ENCODE results near the gene PKP1. TPM values are rescaled to one million over a fixed set of nuclear protein-coding genes. Genes with fewer than 3 reads are reported as not detected.

PKP1 gene
- total and polyA plus RNA-seq, 2 donors from 2014 or later, result 0.47 to 0.63 TPM

DNA sequence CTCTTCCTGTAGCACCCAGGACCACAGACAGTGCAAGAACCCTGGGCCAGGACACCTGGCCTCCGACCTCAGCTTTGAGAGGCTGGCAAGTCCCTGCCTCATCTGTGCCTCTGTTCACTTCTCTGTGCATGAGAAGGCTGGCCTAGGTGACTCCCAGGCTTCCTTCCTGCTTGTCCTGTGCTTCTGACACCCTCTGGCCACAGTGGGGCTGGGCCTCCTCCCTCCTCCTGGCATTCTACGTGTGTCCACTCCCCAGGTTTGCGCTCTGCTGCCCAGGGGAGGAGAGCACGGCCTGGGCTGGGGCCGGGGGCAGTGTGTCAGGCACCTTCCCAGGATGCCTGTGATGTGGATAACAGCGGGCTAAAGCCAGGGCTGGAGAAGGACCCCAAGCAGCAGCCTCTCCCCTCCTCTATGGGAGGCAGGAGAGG is 30.3 kb upstream of the PKP1 start:
- H3K27me3 ChIP-seq (ENCODE audit: control insufficient read depth, insufficient read depth, low read length), result no peaks in the 10 kb centered on the region
- intact Hi-C loops (cut with DNase I), result loop anchor here (5.0 kb wide), 1 partner anchor 109 kb away; no protein-coding TSS in a partner anchor
- H3K27ac ChIP-seq (ENCODE audit: low read depth in 2 of 2, low read length in 2 of 2), result no peak overlapping the region
- H3K36me3 ChIP-seq (ENCODE audit: control insufficient read depth in 2 of 3, insufficient read depth in 3 of 3, low read length in 3 of 3), result no peaks in the 10 kb centered on the region
- TF ChIP-seq, protein P1, sequence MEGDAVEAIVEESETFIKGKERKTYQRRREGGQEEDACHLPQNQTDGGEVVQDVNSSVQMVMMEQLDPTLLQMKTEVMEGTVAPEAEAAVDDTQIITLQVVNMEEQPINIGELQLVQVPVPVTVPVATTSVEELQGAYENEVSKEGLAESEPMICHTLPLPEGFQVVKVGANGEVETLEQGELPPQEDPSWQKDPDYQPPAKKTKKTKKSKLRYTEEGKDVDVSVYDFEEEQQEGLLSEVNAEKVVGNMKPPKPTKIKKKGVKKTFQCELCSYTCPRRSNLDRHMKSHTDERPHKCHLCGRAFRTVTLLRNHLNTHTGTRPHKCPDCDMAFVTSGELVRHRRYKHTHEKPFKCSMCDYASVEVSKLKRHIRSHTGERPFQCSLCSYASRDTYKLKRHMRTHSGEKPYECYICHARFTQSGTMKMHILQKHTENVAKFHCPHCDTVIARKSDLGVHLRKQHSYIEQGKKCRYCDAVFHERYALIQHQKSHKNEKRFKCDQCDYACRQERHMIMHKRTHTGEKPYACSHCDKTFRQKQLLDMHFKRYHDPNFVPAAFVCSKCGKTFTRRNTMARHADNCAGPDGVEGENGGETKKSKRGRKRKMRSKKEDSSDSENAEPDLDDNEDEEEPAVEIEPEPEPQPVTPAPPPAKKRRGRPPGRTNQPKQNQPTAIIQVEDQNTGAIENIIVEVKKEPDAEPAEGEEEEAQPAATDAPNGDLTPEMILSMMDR (IDR thresholded peaks at IDR 0.05; ENCODE audit: borderline replicate concordance, extremely low read depth, insufficient read depth), result no peak
- FAIRE-seq, result no peak
- no peak overlapping the region for H3K9ac ChIP-seq (ENCODE audit: low read length in 3 of 3)
- H3K4me1 ChIP-seq (ENCODE audit: control insufficient read depth in 2 of 3, insufficient read depth in 2 of 3, low read depth in 1 of 3, low read length in 3 of 3), result no peaks in the 10 kb centered on the region
- DNase-seq, result peak in 1 of 5 donors; percentile 65
- H3K4me3 ChIP-seq (ENCODE audit: low read length in 3 of 3), result no peak overlapping the region
- H3K9me3 ChIP-seq (ENCODE audit: control insufficient read depth in 2 of 3, insufficient read depth in 1 of 3, low read length in 3 of 3), result no peaks in the 10 kb centered on the region

GRCh38 chr1:201253411-201253810 is 29.9 kb upstream of the PKP1 start:
- DNase-seq (peak in 1 of 5 donors; percentile 53), FAIRE-seq (no peak)

GRCh38 chr1:201253906-201254624 is 29.2 kb upstream of the PKP1 start:
- Histone ChIP-seq H3K4me3 (ENCODE audit: low read length in 3 of 3) (no peak overlapping the region), H3K27ac (ENCODE audit: low read depth in 2 of 2, low read length in 2 of 2) (no peak overlapping the region), H3K9me3 (ENCODE audit: control insufficient read depth in 2 of 3, insufficient read depth in 1 of 3, low read length in 3 of 3) (no peaks in the 10 kb centered on the region), H3K4me1 (ENCODE audit: control insufficient read depth in 2 of 3, insufficient read depth in 2 of 3, low read depth in 1 of 3, low read length in 3 of 3) (no peaks in the 10 kb centered on the region), H3K9ac (ENCODE audit: low read length in 3 of 3) (no peak overlapping the region), H3K36me3 (ENCODE audit: control insufficient read depth in 2 of 3, insufficient read depth in 3 of 3, low read length in 3 of 3) (no peaks in the 10 kb centered on the region), H3K27me3 (ENCODE audit: control insufficient read depth, insufficient read depth, low read length) (no peaks in the 10 kb centered on the region)
- FAIRE-seq, result no peak
- no peak for DNase-seq
- TF ChIP-seq, protein P1 (IDR thresholded peaks at IDR 0.05; ENCODE audit: borderline replicate concordance, extremely low read depth, insufficient read depth), result no peak
- intact Hi-C loops (cut with DNase I), result loop anchor here (5.0 kb wide), 1 partner anchor 108 kb away; no protein-coding TSS in a partner anchor

More at GRCh38 chr1:201253411-201253810, 29.9 kb upstream of the PKP1 start:
- H3K9me3 ChIP-seq (ENCODE audit: control insufficient read depth in 2 of 3, insufficient read depth in 1 of 3, low read length in 3 of 3), result no peaks in the 10 kb centered on the region
- TF ChIP-seq, protein P1 (IDR thresholded peaks at IDR 0.05; ENCODE audit: borderline replicate concordance, extremely low read depth, insufficient read depth), result no peak
- no peaks in the 10 kb centered on the region for H3K27me3 ChIP-seq (ENCODE audit: control insufficient read depth, insufficient read depth, low read length)
- H3K4me1 ChIP-seq (ENCODE audit: control insufficient read depth in 2 of 3, insufficient read depth in 2 of 3, low read depth in 1 of 3, low read length in 3 of 3), result no peaks in the 10 kb centered on the region
- H3K4me3 ChIP-seq (ENCODE audit: low read length in 3 of 3), result no peak overlapping the region
- intact Hi-C loops (cut with DNase I), result loop anchor here (5.0 kb wide), 1 partner anchor 109 kb away; no protein-coding TSS in a partner anchor
- H3K9ac ChIP-seq (ENCODE audit: low read length in 3 of 3), result no peak overlapping the region
- H3K27ac ChIP-seq (ENCODE audit: low read depth in 2 of 2, low read length in 2 of 2), result no peak overlapping the region
- H3K36me3 ChIP-seq (ENCODE audit: control insufficient read depth in 2 of 3, insufficient read depth in 3 of 3, low read length in 3 of 3), result no peaks in the 10 kb centered on the region

Measured in kidney (tissue), 14 donors.